ENCODE measurements around the gene ERC2. TPM values are rescaled to one million over a fixed set of nuclear protein-coding genes. Genes with fewer than 3 reads are reported as not detected.

The ERC2 gene
- total and polyA plus RNA-seq, 11 donors = 0.16 to 3.8 (median 1.6) TPM

DNA sequence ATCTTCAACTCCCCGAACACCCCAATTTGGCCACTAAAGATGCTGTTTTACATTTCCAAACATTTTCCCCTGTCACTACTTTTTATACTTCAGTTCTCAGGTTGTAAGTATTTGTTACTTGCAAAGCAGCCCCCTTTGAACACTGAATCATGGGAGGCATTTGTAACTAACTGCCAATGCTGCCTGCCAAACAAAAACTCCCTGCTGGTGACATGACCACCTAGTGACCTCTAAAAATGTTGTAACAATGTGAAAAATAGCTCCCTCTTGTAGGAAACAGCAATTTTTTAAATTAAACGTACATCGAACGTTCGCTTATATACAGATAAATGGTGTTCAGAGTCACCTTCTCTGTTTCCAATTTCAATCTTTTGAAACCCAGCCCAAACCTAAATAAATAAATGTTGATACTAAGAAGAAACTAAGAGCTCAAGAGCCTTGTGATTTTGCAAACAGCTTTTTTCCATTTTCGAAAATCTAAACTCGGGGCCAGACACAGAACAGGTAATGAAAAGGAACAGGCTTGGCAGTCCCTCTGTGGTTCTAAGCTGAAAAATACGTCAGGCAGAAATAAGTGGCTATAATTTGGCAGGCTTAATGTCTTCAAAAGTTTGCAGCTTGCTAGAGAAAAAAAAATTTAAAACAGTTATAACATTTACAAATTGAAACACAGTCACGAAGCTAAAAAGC is 712.6 kb downstream of the ERC2 start:
- TF ChIP-seq POLR2A (IDR thresholded peaks at IDR 0.05) (no peak), CTCF (IDR thresholded peaks at IDR 0.05) (no peak)
- intact Hi-C loops (cut with DNase I) = loop anchor here in 1 of 10 donors (10.0 kb wide), 1 partner anchor 479 kb away; no protein-coding TSS in a partner anchor
- Histone ChIP-seq H3K9me3 (no peaks in the 10 kb centered on the region), H3K27ac (no peak overlapping the region), H3K36me3 (no peaks in the 10 kb centered on the region), H3K27me3 (peaks cover 0 to 16% (median 0%) of the 10 kb centered on the region in 9 donors), H3K4me3 (no peak overlapping the region), H3K4me1 (no peaks in the 10 kb centered on the region)
- WGBS, 4 donors = 70 to 81% (median 73%) methylated on average over 9 of the region's 9 CpGs
- DNase-seq (no peak), ATAC-seq (no peak)

- H3K27ac ChIP-seq = no peak overlapping the region
- H3K4me1 ChIP-seq = no peaks in the 10 kb centered on the region
- no peaks in the 10 kb centered on the region for H3K36me3 ChIP-seq
- H3K9me3 ChIP-seq = no peaks in the 10 kb centered on the region
- DNase-seq (no peak), ATAC-seq (no peak)
- H3K27me3 ChIP-seq = peaks cover 0 to 16% (median 0%) of the 10 kb centered on the region in 9 donors
- intact Hi-C loops (cut with DNase I) = loop anchor here in 1 of 10 donors (10.0 kb wide), 1 partner anchor 482 kb away; no protein-coding TSS in a partner anchor
- TF ChIP-seq POLR2A (IDR thresholded peaks at IDR 0.05) (no peak), CTCF (IDR thresholded peaks at IDR 0.05) (no peak)
- WGBS, 4 donors = 82 to 92% (median 88%) methylated on average over 5 of the region's 5 CpGs
- no peak overlapping the region for H3K4me3 ChIP-seq
Observed at GRCh38 chr3:55752911-55753310, 715.4 kb downstream of the ERC2 start.

DNA sequence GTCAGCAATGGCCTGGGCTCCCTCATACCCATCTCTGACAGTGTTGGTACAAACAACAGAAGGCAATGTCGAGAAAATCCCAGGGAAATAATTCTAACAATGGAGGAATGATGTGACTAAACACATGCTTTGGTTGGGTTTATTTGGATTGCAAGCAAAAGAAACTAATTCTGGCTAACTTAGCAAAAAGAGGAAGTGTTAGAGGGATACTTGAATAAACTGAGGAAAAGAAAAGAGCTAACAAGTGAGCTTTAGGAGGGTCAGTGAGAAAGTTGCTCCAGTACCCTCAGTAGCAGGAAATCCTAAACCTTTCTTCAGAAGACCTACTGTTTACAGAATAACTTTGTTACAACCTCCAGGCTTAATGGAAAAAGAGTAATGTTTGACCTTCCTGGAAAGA is 716.5 kb downstream of the ERC2 start:
- Histone ChIP-seq H3K27ac (no peak overlapping the region), H3K27me3 (peaks cover 0 to 22% (median 0%) of the 10 kb centered on the region in 9 donors), H3K36me3 (no peaks in the 10 kb centered on the region), H3K4me3 (no peak overlapping the region), H3K4me1 (no peaks in the 10 kb centered on the region), H3K9me3 (no peaks in the 10 kb centered on the region)
- DNase-seq = no peak
- TF ChIP-seq CTCF (IDR thresholded peaks at IDR 0.05) = no peak
- TF ChIP-seq POLR2A (IDR thresholded peaks at IDR 0.05) = no peak
- ATAC-seq = no peak
- 65 to 89% (median 80%) methylated on average over 1 of the region's 1 CpG for WGBS, 4 donors
- intact Hi-C loops (cut with DNase I) = loop anchor here in 1 of 10 donors (10.0 kb wide), 1 partner anchor 483 kb away; no protein-coding TSS in a partner anchor

DNA sequence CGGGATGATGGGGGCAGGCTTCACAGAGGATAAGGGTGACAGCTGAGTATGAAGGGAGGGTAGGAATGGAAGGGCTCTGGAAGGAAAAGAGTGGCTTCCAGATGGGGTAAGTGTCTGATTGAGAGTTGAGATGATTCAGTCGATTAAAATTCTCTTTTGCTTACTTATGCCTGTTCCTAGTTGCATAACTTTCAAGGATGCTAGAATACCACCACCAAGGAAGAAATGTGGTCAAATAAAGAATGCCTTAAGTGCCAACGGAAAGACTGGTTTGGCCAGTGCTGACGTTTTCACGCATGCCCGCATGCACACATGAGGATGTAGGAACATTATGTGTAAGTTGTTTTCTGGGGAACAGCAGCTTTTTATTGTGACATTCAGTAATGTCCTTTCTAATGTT is 717.7 kb downstream of the ERC2 start:
- DNase-seq (no peak), ATAC-seq (no peak)
- intact Hi-C loops (cut with DNase I) = loop anchor here in 1 of 10 donors (10.0 kb wide), 1 partner anchor 484 kb away; no protein-coding TSS in a partner anchor
- Histone ChIP-seq H3K36me3 (no peaks in the 10 kb centered on the region), H3K4me3 (no peak overlapping the region), H3K27me3 (peaks cover 0 to 28% (median 0%) of the 10 kb centered on the region in 9 donors), H3K9me3 (no peaks in the 10 kb centered on the region), H3K27ac (no peak overlapping the region), H3K4me1 (no peaks in the 10 kb centered on the region)
- TF ChIP-seq CTCF (IDR thresholded peaks at IDR 0.05) (no peak), POLR2A (IDR thresholded peaks at IDR 0.05) (no peak)
- WGBS, 4 donors = 83 to 89% (median 87%) methylated on average over 6 of the region's 6 CpGs

Measured in heart left ventricle (tissue), 16 donors.